Activated naive CD4-positive, alpha-beta T cell treated with anti-CD3 and anti-CD28 coated beads for 36 hours (primary cell): ENCODE results near the gene WASHC3. TPM values are rescaled to one million over a fixed set of nuclear protein-coding genes. Genes with fewer than 3 reads are reported as not detected.
"Not testable (repeated sequence)": the region's sequence is repeated elsewhere in the genome, so short reads cannot be mapped to it uniquely, and the experiment has no call there.

ENCODE experiments used
- CTCF ChIA-PET: fragments of 350-600 bp; sonication (Branson Sonifier 250); formaldehyde crosslinking; loops from one replicate; lab custom pipeline; 2021; ENCODE audit warnings: antibody characterized with exemption; lab: Charles Lee
- DNase-seq: peaks from one replicate; pipeline ENCODE4 v3.0.0-alpha.2; 2020
- H3K27ac Mint-ChIP-seq: one replicate; pipeline ENCODE4 v1.8.0; 2021; ENCODE audit warnings: mild to moderate bottlenecking, mixed read lengths
- H3K27me3 Mint-ChIP-seq: one replicate; pipeline ENCODE4 v1.8.0; 2021; ENCODE audit warnings: low read depth, mixed read lengths
- H3K36me3 Mint-ChIP-seq: one replicate; pipeline ENCODE4 v1.8.0; 2021; ENCODE audit warnings: low read depth, mixed read lengths
- H3K4me1 Mint-ChIP-seq: one replicate; pipeline ENCODE4 v1.8.0; 2021; ENCODE audit warnings: low read depth, mixed read lengths
- H3K4me3 Mint-ChIP-seq: one replicate; pipeline ENCODE4 v1.8.0; 2021; ENCODE audit warnings: mild to moderate bottlenecking, moderate library complexity, mixed read lengths
- H3K9me3 Mint-ChIP-seq: one replicate; pipeline ENCODE4 v1.8.0; 2021; ENCODE audit warnings: mixed read lengths
- intact Hi-C: fragments of 100-400 bp; cut with micrococcal nuclease; formaldehyde crosslinking; loops from one replicate; pipeline ENCODE4 v1.15.1; 2023
- total RNA-seq, 2 experiments: library from RNA; stranded (reverse); gene quantifications; one replicate each; pipeline ENCODE4 v1.2.3, GENCODE V29; 2021

Gene WASHC3, protein sequence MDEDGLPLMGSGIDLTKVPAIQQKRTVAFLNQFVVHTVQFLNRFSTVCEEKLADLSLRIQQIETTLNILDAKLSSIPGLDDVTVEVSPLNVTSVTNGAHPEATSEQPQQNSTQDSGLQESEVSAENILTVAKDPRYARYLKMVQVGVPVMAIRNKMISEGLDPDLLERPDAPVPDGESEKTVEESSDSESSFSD
- total RNA-seq, result 10 to 100 TPM; 22.1 to 25.6 TPM

DNA sequence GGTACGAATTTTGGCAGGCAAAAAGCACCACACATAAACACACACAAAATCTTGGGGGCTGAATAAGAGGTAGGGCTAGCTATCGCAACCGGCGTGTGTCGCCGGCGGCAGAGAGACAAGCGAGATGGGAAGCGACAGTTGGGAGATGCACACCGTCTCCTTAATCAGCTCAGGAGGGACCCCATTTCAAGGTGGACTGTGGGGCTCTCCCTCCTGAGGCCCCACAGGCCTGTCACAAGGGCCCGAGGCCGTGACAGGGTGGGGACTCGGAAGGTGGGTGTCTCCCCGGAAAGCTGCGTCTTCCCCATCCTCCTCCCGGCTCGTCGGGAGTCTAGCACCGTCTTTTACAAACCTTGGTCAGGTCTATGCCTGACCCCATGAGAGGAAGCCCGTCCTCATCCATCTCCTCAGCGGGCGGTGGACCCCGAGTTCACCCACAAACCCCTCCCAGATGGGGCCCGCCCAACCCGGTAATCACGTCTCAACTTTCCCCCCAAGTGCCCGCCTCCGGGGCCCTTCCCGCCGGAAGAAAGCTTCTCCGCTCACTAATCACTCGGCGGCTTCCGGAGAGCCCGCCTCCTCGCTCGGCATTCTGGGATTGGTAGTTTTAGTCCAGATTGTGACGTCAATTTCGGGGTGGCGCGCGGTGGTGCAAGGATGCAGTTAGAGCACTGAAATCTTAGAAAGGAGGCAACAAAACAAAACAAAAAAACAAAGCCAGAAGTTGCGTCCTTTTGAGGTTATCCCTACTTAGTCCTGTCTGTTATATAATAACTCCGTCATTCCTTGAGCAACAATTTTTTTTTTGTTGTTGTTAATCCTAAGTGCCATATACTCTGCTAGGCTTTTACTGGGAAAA is at the start of gene WASHC3:
Gene WASHC3 (minus strand): TSS at position 432 of the 859 bp plus-strand sequence. CDS start 29 bp downstream, at position 403.
- H3K4me1 Mint-ChIP-seq, result peaks cover 29% of the 10 kb centered on the region
- CTCF ChIA-PET, result interaction anchor here (0.5 to 1.4 kb wide), 2 partner anchors 33 to 1486 kb away, joined by 3 read pairs; no protein-coding TSS in a partner anchor
- intact Hi-C loops, result loop anchor here (1.0 to 10.0 kb wide), 15 partner anchors 17 to 1868 kb away; partner anchors contain the start of genes ARL1, CHPT1, DEPDC4 and DRAM1
- no peaks in the 10 kb centered on the region for H3K27me3 Mint-ChIP-seq
- no peaks in the 10 kb centered on the region for H3K9me3 Mint-ChIP-seq
- peak within 1 kb of the TSS; percentile 96 for H3K4me3 Mint-ChIP-seq
- DNase-seq, result peak; percentile 98
- peak within 1 kb of the TSS; percentile 98 for H3K27ac Mint-ChIP-seq
- H3K36me3 Mint-ChIP-seq, result peaks cover 14% of the 10 kb centered on the region

DNA sequence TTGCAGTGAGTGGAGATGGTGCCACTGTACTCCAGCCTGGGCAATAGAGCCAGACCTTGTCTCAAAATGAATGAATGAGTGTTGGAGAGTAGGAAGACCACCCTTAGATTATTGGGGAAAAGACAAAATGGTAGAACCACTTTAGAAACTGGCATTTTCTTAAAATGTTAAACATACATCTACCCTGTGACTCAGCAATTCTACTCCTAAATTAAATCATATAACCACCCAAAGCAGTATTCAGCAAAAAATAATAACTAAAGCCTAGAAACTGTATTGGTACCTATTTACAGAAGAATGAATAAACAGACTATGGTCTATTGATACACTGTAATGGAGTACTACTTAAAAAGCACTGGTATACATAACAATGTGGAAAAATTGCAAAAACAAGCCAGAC is 49.0 kb upstream of the WASHC3 start:
- Mint-ChIP-seq H3K36me3 (peaks cover 61% of the 10 kb centered on the region), H3K4me1 (peaks cover 6% of the 10 kb centered on the region), H3K4me3 (no peak overlapping the region), H3K27me3 (no peaks in the 10 kb centered on the region), H3K27ac (no peak overlapping the region), H3K9me3 (no peaks in the 10 kb centered on the region)
- DNase-seq, result no peak
- CTCF ChIA-PET, result interaction anchor here (1.5 kb wide), 1 partner anchor 10 kb away, joined by 3 read pairs; no protein-coding TSS in a partner anchor
- intact Hi-C loops, result no loop called here

DNA sequence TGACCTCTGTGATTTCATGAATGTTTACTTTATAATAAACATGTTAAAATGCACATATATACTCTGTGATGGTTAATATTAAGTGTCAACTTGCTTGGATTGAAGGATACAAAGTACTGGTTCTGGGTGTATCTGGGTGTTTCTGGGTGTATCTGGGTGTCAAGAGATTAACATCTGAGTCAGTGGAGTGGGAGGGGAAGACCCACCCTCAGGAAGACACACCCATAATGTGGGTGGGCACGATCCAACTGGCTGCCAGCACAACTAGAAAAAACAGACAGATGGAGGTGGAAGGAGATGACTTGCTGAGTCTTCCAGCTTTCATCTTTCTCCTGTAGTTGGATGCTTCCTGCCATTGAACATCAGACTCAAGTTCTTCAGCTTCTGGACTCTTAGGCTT is 46.2 kb upstream of the WASHC3 start:
- CTCF ChIA-PET, result no interaction called here
- no peak for DNase-seq
- Mint-ChIP-seq H3K27me3 (no peaks in the 10 kb centered on the region), H3K27ac (no peak overlapping the region), H3K9me3 (no peaks in the 10 kb centered on the region), H3K4me3 (no peak overlapping the region), H3K4me1 (peaks cover 6% of the 10 kb centered on the region), H3K36me3 (peaks cover 70% of the 10 kb centered on the region)
- intact Hi-C loops, result no loop called here

DNA sequence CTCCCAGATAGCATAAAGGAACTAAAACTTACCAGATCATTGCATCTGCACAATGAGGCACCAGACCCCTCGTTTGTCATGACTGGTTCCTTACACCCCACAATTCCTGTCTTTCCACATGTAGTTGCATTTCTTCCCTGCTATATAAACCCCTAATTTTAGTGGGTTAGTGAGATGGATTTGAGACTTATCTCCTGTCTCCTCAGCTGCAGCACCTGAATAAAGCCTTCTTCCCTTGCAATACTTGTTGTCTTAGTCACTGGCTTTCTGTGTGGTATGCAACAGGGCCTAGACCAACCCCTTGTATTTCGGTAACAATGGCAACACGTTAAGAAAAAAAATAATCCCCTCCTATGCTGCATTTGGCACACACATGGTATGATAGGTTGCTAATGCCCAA is 45.1 kb upstream of the WASHC3 start:
- intact Hi-C loops, result no loop called here
- no peak for DNase-seq
- peaks cover 72% of the 10 kb centered on the region for H3K36me3 Mint-ChIP-seq
- no peak overlapping the region for H3K27ac Mint-ChIP-seq
- H3K9me3 Mint-ChIP-seq, result no peaks in the 10 kb centered on the region
- H3K27me3 Mint-ChIP-seq, result no peaks in the 10 kb centered on the region
- CTCF ChIA-PET, result no interaction called here
- H3K4me1 Mint-ChIP-seq, result peaks cover 6% of the 10 kb centered on the region
- no peak overlapping the region for H3K4me3 Mint-ChIP-seq

DNA sequence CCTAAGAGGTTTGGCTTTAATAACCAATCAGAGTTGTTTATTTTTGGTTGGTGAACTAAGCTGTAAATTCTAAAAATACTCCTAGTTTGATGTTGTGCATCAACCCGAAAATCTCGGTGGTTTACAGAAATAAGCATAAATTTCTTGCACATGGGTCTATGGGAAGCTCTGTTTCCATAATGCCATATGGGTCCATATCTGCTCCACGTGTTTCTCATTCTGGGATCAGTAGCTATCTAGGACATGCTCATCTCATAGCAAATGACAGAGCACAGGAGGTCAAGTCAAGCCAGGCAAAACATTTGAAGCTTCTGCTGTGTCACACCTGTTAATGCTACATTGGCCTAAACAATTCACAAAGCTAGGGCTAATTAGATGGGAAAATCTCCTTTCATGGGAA is 35.1 kb upstream of the WASHC3 start:
- no peaks in the 10 kb centered on the region for H3K27me3 Mint-ChIP-seq
- no peaks in the 10 kb centered on the region for H3K4me1 Mint-ChIP-seq
- H3K27ac Mint-ChIP-seq, result no peak overlapping the region
- H3K36me3 Mint-ChIP-seq, result peaks cover 16% of the 10 kb centered on the region
- no peak for DNase-seq
- H3K4me3 Mint-ChIP-seq, result no peak overlapping the region
- intact Hi-C loops, result loop anchor here (10.0 kb wide), 1 partner anchor 718 kb away; no protein-coding TSS in a partner anchor
- CTCF ChIA-PET, result no interaction called here
- H3K9me3 Mint-ChIP-seq, result no peaks in the 10 kb centered on the region

DNA sequence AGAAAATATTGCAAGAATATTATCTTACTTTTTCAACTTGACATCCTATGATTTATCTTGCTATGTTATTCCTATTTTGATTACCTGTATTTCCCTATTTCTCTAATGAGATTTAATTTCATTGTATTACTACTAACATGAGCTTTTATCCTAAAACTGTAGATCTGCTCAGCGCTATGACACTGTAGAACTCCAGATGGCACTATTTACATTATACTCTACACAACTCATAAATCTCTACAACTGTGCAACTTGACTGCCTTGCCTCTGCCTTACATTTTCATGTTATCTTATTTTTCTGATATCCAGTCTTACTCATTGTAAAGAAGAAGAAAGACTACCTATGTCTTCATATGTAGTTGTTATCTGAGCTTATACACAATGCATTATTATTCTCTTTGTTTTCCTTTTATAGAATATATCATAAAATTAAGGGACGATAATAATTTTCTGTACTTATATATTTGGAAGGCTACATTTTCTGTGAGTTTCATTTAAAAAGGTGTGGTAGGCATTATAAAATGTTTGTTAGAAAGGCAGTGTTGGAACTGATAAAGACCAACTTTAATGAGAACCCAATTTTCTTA is 34.0 kb upstream of the WASHC3 start:
- CTCF ChIA-PET, result interaction anchor here (0.5 to 0.6 kb wide), 2 partner anchors 35 to 383 kb away, joined by 3 read pairs; no protein-coding TSS in a partner anchor
- intact Hi-C loops, result loop anchor here (1.0 to 10.0 kb wide), 3 partner anchors 389 to 719 kb away; no protein-coding TSS in a partner anchor
- no peak overlapping the region for H3K4me3 Mint-ChIP-seq
- no peak overlapping the region for H3K27ac Mint-ChIP-seq
- H3K27me3 Mint-ChIP-seq, result no peaks in the 10 kb centered on the region
- no peak for DNase-seq
- no peaks in the 10 kb centered on the region for H3K9me3 Mint-ChIP-seq
- peaks cover 16% of the 10 kb centered on the region for H3K36me3 Mint-ChIP-seq
- H3K4me1 Mint-ChIP-seq, result no peaks in the 10 kb centered on the region

DNA sequence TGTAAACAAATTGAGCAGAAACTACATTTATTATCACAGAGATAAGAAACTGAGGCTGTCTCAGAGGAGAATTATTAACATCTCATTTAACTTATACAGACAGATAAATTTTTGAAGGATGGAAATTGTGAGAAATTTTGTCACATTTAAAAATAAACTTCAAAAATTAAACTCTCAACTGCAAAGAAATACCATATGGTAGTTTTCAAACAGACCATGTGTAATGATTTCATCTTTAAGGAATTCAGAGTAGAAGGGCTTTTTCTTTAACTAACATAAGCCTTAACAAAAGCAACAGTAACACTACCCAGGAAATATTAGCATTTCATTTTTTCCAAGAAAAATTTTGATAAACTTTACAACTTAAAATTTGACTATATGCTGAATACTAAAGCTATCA is 31.5 kb upstream of the WASHC3 start:
- H3K36me3 Mint-ChIP-seq, result peaks cover 16% of the 10 kb centered on the region
- intact Hi-C loops, result loop anchor here (10.0 kb wide), 1 partner anchor 721 kb away; no protein-coding TSS in a partner anchor
- no peak overlapping the region for H3K27ac Mint-ChIP-seq
- no peaks in the 10 kb centered on the region for H3K4me1 Mint-ChIP-seq
- CTCF ChIA-PET, result no interaction called here
- no peak for DNase-seq
- no peaks in the 10 kb centered on the region for H3K9me3 Mint-ChIP-seq
- no peak overlapping the region for H3K4me3 Mint-ChIP-seq
- no peaks in the 10 kb centered on the region for H3K27me3 Mint-ChIP-seq

DNA sequence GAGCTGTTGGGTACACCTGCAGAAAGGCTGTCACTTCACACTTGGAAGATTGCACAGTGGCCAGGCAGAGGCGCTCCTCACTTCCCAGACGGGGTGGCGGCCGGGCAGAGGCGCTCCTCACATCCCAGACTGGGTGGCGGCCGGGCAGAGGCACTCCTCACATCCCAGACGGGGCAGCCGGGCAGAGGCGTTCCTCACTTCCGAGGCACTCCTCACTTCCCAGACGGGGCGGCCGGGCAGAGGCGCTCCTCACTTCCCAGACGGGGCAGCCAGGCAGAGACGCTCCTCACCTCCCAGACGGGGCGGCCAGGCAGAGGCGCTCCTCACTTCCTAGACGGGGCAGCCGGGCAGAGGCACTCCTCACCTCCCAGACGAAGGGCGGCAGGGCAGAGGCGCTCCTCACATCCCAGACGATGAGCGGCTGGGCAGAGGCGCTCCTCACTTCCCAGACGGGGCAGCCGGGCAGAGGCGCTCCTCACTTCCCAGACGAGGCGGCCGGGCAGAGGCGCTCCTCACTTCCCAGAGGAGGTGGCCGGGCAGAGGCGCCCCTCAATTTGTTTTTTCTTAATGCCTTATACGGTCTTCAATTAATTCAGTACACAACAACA is 27.5 kb upstream of the WASHC3 start:
- CTCF ChIA-PET, result interaction anchor here (0.6 to 0.7 kb wide), 3 partner anchors 80 to 329 kb away, joined by 3 to 5 read pairs (median 4); no protein-coding TSS in a partner anchor
- DNase-seq, intact Hi-C loops, H3K27ac Mint-ChIP-seq, H3K4me3 Mint-ChIP-seq, H3K27me3 Mint-ChIP-seq, H3K4me1 Mint-ChIP-seq, H3K9me3 Mint-ChIP-seq: not testable (repeated sequence)
- peaks cover 18% of the 10 kb centered on the region for H3K36me3 Mint-ChIP-seq

DNA sequence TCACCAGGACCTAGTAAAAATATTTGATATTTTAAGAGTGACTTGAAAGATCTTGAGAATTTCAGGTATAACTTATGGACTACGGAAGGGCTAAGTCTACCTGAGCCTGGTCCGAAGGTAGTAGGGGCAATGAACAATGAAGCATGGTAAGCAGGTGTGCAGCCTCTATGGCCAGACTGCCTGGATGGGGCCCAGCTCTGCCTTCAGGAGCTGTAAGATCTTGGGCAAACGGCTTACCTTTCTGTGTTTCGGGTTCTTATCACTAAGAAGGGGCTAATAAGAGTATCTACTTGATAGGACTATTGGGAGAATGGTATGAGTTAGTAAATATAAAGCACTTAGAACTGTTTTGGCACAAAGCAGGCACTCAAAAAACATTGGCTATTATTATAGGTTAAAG is 19.1 kb upstream of the WASHC3 start:
- no peak overlapping the region for H3K27ac Mint-ChIP-seq
- no peak for DNase-seq
- peaks cover 35% of the 10 kb centered on the region for H3K36me3 Mint-ChIP-seq
- no peaks in the 10 kb centered on the region for H3K4me1 Mint-ChIP-seq
- H3K27me3 Mint-ChIP-seq, result no peaks in the 10 kb centered on the region
- intact Hi-C loops, result no loop called here
- CTCF ChIA-PET, result no interaction called here
- no peak overlapping the region for H3K4me3 Mint-ChIP-seq
- H3K9me3 Mint-ChIP-seq, result no peaks in the 10 kb centered on the region

DNA sequence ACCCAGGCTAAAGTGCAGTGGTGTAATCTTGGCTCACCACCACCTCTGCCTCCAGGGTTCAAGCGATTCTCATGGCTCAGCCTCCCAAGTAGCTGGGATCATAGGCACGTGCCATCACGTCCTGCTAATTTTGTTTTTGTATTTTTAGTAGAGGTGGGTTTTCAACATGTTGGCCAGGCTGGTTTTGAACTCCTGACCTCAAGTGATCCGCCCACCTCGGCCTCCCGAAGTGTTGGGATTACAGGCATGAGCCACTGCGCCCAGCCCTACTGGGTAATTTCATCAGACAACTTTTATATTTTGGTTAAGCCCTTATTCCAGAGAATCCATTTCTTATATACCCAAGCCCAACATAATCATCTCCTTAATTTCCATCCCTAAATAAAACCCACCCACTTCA is 10.3 kb upstream of the WASHC3 start:
- CTCF ChIA-PET, result interaction anchor here (0.6 kb wide), 1 partner anchor 38 kb away, joined by 4 read pairs; no protein-coding TSS in a partner anchor
- DNase-seq, H3K4me3 Mint-ChIP-seq, H3K36me3 Mint-ChIP-seq, H3K27me3 Mint-ChIP-seq, intact Hi-C loops, H3K9me3 Mint-ChIP-seq, H3K4me1 Mint-ChIP-seq, H3K27ac Mint-ChIP-seq: not testable (repeated sequence)

DNA sequence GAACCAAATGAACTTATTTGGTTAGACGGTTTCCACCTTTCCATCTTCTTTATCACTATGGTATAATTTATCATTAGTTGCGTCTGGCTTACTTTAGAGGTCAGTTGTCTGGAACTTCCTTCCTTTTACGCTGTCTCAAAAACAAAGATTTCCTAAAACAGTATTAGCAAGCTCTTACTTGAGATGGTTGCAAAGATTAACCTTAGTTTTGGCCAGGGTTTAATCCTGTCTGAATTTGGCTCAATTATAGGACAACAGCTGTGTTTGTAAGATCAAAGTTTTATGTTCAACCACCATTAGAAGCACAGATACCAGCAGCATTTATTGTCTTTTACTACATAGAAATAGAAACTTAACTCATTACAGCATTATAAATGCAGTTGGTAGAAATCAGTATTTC is 7.9 kb upstream of the WASHC3 start:
- Mint-ChIP-seq H3K27ac (no peak overlapping the region), H3K9me3 (no peaks in the 10 kb centered on the region), H3K4me1 (no peaks in the 10 kb centered on the region), H3K4me3 (no peak overlapping the region), H3K27me3 (no peaks in the 10 kb centered on the region), H3K36me3 (no peaks in the 10 kb centered on the region)
- intact Hi-C loops, result loop anchor here (10.0 kb wide), 1 partner anchor 275 kb away; no protein-coding TSS in a partner anchor
- DNase-seq, result no peak
- CTCF ChIA-PET, result no interaction called here
